ENCODE results near the gene FSTL1.

FSTL1 gene

DNA sequence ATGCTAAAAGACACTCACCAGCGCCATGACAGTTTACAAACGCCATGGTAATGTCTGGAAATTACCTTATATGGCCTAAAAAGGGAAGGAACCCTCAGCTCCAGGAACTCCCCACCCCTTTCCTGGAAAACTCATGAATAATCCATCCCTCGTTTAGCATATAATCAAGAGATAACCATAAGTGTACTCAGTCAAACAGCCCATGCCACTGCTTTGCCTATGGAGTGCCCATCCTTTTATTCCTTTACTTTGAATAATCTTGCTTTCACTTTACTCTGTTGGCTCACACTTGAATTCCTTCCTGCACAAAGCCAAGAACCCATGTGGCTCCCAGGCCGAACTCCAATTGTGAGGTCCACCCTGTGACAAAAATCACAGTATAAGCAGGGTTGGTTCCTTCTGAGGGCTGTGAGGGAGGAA is 19.1 kb upstream of the FSTL1 start:
- no peak for DNase-seq

- DNase-seq = no peak
These were observed 18.6 kb upstream of the FSTL1 start for GRCh38 chr3:120469440-120469839.

- DNase-seq = no peak
These were observed 18.0 kb upstream of the FSTL1 start for GRCh38 chr3:120468635-120469295.

- no peak for DNase-seq
These were observed 11.7 kb upstream of the FSTL1 start for GRCh38 chr3:120462409-120462959.

DNA sequence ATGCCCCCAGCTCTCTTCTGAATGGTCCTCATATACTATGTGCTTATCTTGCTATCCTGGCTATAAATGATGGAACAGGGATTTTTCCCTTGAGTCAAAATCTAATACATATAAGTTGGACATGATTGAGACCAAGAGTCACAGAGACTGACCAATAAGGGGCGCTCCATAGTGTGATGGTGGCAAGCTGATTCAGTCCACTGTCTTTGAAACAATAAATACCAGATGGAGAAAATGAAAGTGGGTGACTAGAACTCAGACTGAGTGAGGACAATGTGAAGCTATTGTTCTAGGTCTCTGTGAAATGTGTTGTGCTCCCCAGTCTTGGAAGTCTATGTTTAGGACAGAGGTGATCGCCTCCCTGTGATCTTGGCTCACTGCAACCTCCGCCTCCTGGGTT is 10.6 kb upstream of the FSTL1 start:
- no peak for DNase-seq

DNA sequence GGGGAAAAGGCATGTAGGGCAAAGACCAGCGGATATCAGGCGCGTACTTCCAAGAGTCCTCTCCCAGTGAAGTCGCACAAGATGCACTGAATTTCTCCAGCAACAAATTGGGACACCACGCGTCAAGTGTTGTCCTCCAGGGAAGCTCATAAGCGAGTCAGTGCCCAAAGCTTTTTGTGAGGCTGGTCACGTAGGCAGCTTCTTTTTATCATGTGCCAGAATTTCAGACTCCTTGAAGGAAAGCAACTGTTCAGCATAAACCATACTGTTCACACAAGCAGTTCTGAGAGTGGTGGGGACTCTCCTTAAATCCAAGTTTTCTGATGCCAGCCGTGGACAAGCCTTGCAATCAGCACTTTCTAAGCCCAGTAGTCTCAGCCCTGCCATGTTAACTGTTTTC is 10.1 kb upstream of the FSTL1 start:
- no peak for DNase-seq

- DNase-seq = no peak
These were observed 9.5 kb upstream of the FSTL1 start for GRCh38 chr3:120460181-120460790.

GRCh38 chr3:120459196-120459595 is 8.4 kb upstream of the FSTL1 start:
- DNase-seq = no peak

DNA sequence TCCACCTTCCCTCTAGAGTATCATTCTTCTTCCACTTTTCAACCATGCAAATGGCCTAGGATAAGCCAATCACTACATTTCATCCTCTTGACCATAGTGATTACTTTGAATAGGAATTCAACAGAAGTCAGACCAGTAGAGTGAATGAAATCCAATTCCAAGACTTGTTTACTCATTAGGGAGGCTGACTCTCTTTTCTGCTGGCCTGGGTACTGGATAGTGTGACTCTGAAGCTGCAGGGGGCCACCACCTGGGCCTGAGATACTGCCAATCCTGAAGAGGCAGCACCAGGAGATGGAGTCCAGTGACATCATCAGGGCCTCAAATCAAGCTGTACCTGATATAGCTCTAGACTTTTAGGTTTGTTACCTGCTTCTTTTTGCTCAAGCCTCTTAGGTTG is 7.0 kb upstream of the FSTL1 start:
- no peak for DNase-seq

DNA sequence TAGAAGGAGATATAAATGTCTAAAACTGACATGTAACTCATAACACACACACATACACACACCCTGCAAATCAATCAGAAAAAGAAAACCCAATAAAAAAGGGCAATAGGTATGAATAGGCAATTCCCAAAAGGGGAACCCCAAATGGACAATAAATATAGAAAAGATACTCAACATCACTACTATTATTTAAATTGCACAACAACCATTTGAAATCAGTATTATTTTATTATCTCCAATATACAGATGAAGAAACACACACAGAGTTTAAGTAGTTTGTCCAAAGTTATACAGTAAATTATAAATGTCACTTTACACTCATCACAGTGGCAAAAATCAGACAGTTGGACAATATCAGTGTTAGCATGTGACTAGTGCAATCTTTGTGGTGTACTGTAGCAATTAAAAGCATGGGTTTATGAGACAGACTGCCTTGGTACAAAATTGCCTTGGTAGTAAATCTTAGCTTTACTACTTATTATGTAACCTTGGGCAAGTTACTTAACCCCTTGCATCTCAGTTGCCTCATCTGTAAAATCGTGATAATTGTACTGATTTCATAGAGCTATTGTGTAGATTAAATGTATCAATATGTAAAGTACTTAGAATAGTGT is 3.4 kb upstream of the FSTL1 start:
- no peak for DNase-seq

GRCh38 chr3:120452816-120453215 is 2.0 kb upstream of the FSTL1 start:
- no peak for DNase-seq

DNA sequence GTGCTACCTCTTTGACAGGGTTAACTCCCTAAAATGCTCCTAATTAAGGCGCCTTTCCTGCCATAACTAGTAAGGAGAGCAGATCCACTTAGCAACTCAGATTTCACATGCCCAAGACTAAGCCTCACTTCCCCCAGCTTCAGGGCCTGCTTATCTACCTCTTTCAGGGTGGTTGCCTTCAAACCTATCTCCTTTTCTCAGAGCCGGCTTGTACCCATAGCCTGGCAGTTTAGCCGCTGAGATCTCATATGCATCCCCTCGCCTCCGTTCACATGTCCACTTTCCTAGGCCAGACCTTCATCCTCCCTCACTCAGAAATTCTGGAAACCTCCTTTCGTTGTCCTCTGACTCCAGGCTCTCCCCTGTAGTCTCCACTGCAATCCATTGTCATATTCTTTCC is 1.0 kb upstream of the FSTL1 start:
- no peak for DNase-seq

- no peak for DNase-seq
These were observed 525 bp upstream of the FSTL1 start for GRCh38 chr3:120451272-120451761.

DNA sequence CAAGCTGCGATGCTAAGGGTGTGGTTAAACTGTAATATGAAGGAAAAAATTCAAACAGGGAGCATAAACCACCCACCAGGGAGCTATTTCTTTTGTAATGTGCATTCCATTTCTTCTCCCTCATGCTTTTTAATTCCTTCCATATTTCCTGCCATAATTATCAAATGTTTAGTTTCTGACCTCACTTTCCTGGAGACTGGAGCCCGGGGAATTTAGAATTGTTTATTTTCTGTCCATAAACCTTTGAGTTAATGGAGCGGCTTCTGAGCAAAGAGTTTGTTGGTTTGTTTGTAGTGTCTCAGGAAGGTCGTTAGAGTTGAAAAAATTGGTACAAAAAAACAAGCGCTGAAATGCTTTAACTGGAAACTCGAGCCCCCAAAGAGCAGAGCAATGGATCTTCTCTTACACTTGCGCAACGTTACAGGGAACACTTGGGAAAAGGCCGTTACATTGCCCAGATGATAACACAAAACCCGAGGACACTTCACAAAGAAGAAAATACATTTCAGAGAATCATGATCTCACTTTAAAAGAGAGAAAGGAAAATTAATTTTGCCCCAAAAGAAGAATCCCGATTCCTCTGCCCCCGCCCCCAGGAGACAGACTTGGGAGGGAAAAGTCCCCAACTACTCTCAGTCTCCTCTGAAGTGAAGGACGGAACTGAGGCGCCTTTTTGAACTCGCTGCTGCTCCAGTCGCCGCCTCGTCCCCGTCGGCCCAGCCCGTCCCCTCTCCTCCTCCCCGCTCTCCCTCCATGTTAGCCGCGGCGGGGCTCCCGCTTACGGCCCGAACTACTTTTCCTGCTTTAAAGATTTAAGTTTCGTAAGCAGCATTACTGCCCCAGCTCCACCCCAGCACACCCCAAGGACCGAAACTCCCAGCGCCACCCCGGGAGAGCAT is 842 bp downstream of the FSTL1 start:
- no peak for DNase-seq

DNA sequence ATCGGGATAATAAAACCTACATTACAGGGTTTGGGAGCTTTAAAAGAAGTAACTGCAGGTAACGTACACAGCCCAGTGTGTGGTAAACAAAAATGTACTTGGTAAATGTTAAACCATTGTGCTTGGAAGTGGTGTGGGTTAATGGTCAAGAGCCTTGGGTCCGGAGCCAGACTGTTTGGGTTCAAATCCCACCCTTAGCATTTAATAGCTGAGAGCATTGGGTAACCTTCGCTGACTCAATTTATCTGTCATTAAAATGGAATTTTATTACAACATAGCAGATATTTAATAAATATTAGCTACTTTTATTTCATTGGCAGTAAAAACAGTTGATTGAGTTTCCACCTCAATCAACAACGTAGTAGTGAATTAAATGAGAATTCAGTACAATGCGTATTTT is 1.5 kb downstream of the FSTL1 start:
- DNase-seq = no peak

DNA sequence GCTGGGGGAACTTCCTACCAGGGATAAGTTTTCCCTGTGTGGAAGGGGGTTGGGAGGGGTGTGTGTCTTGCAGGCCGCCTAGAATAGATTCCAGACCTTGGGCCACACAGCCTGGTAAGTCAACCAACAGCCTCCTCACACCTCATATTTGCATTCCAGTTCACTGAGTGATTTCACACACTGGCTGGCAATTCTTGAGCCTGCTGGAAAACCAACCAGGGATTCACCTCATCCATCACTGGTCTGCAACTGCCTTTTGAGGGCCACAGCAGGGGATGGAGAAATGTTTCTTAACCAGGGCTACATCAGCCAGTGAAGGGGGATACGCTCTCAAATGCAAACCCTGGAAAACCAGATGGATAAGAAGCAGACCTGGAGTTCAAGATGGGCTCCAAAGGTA is 2.0 kb downstream of the FSTL1 start:
- DNase-seq = no peak

- DNase-seq = no peak
These were observed 3.7 kb downstream of the FSTL1 start for GRCh38 chr3:120446891-120447668.

GRCh38 chr3:120445654-120446053 is 5.1 kb downstream of the FSTL1 start:
- no peak for DNase-seq

DNA sequence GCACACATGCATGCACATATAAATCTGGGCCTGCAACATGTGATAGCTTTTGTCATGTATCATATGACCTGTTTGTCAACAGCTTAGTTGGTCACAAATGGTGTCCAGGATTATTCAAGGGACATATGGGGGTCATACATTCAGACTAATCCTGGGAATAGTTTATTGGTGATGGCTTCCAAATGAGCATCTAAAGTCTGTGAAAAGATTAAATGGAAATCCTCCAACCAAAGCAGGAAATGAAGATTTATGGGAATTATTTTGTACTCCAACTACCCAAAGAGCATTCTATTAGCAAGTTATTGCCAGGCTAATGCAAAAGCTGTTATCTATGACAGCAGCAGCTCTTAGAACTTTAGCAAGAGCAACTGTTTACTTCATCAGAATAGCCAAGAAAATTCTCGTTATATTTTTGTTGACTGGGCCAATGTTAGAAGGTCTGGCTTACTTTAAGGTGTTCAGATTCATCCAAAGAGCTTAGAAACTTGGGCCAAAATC is 7.1 kb downstream of the FSTL1 start:
- DNase-seq = no peak

DNA sequence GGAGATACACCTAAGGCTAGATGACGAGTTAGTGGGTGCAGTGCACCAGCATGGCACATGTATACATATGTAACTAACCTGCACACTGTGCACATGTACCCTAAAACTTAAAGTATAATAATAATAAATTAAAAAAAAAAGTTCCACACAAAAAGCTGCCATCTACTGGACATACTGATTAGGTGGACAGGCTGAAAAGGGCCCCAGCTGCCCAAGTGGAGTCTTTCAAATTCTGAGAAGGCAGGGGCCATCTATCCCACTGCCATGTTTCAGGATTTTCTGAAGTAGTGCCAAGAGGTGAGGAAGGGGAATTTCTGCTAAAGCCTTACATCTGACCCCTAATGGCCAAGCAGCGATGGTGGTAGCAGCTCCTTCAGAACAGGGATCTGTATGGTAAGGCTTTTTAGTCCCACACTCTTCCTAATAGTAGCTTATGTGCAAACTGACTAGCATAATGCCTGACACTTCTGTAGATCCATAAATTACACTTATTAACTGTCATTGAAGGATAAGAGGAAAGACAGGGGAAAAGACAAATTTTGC is 7.7 kb downstream of the FSTL1 start:
- DNase-seq = no peak

- DNase-seq = no peak
These were observed 9.0 kb downstream of the FSTL1 start for GRCh38 chr3:120441776-120442175.

Data from right kidney (tissue), 1 donor.